Stimulated activated CD8-positive, alpha-beta memory T cell treated with anti-CD3 and anti-CD28 coated beads, Interleukin-12 subunit alpha, Interleukin-12 subunit beta, amount 100 ng/mL, for 4 hours (primary cell): ENCODE results near the gene CTCF.

Experiments
- DNase-seq: peaks from one replicate; pipeline ENCODE4 v3.0.0-alpha.2; 2020; ENCODE audit warnings: low read depth

CTCF gene

DNA sequence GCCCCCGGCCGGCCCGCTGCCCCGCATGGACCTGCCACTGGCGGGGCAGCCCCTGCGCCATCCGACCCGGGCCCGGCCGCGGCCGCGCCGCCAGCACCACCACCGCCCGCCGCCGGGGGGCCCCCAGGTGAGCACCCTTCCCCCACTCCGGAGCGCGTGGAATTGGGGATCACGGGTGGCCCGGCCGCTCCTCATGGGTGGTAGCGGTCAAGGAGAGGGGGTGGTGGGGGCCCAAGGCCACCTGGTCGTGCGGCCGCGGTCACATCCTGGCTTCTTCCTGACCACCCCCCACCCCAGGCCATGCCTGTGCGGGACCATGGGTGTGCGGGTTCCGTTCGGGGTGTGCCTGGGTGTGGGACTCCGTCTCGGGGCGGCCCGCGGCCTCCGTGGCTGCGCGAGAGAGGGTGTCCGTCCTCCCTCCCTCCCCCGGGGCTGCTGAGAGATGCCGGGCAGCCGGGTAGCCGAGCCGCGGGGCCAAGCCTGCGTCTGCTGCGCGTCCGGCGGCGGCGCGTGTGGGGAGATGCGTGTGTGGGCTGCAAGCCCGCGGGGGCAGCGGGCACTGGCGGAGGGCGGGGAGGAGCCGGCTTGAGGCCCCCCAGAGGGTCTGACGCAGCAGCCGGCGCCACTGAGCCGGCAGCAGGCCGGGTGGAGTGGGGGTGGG is 90.9 kb downstream of the CTCF start:
- no peak for DNase-seq

DNA sequence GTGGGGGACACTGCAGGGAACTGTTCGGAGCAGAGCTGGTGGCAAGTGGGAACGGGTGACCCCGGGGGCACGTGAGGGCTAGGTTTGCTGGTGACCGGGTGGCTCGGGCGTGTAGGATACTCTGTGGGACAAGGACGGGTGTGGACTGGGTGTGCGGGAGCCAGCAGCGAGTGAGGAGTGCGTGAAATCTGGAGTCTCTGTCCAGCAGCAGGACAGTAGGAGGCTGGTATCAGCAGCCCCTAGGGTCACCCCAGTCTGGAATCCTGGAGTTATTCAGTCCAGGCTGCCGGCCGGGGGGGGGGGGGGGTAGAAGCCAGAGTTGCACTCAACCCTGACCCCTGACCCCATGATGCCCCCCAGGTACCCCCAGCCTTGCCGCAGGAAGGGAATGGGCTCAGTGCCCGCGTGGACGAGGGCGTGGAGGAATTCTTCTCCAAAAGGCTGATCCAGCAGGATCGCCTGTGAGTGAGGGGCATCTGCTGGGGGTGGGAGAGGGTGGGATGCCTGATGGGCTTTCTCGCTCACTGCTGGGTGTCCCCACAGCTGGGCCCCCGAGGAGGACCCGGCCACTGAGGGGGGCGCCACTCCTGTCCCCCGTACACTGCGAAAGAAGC is 91.6 kb downstream of the CTCF start:
- no peak for DNase-seq

GRCh38 chr16:67654403-67654911 is 92.1 kb downstream of the CTCF start:
- no peak for DNase-seq

DNA sequence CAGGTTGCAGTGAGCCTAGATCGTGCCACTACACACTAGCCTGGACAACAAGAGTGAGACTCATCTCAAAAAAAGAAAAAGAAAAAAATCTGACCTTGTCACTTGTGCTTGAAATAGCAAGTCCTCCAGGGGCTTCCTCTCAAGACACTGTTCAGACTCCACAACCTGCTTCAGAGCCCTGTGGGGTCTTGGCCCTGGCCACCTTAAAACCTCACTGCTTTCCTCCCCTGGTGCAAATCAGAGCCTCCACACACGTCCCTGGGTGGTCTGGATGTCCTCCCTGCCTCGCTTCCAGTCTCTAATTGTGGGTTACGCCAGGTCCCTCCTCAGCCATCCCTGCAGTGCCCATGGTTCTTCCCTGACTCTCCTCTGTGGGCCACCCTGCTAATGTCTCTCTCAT is 93.0 kb downstream of the CTCF start:
- DNase-seq: no peak

DNA sequence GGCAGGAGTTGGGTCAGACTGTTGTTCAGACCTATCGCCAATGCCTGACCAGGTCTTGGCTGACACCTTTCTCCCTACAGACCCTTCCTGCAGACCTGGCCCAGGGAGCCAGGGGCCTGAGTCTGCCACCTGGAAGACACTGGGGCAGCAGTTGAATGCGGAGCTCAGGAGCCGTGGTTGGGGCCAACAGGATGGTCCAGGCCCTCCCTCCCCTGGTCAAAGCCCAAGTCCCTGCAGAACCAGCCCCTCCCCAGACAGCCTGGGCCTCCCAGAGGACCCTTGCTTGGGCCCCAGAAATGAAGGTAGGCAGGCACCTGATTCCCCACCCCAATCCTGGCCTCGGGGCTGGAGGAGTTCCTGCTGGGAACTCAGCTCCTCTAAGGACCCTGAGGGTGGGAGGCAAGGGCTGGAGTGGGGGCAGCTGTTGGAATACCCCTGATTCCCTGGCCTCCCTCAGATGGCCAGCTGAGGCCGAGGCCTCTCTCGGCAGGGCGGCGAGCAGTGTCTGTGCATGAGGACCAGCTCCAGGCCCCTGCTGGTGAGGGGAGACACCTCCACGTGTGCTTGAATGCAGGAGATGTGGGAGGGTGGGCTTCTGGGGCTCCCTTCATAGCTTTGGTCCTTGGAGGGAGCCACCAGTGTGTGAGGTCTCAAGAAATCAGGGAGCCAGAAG is 94.2 kb downstream of the CTCF start:
- no peak for DNase-seq

DNA sequence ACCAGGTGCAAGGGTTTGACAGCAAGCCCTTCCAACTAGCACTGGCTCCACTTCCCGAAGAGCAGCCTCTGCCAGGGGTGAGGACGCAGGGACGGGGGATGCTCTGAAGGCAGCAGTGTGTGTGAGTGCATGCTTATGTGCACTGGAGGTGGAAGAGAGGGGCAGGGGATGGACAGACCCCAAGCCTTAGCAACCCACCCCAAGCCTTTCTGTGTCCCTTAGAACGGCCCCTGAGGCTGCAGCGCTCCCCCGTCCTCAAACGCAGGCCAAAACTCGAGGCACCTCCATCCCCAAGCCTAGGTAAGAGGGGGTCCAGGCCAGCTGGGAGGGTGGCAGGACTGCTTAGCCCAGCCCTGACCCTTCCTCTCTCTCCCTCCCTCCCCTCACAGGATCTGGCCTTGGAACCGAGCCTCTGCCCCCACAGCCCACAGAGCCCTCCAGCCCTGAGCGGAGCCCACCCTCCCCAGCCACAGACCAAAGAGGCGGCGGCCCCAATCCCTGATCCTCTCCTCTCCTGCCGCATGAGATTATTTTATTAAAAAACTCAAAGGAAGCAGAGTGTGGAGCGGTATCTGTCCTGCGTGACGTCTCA is 94.8 kb downstream of the CTCF start:
- no peak for DNase-seq

DNA sequence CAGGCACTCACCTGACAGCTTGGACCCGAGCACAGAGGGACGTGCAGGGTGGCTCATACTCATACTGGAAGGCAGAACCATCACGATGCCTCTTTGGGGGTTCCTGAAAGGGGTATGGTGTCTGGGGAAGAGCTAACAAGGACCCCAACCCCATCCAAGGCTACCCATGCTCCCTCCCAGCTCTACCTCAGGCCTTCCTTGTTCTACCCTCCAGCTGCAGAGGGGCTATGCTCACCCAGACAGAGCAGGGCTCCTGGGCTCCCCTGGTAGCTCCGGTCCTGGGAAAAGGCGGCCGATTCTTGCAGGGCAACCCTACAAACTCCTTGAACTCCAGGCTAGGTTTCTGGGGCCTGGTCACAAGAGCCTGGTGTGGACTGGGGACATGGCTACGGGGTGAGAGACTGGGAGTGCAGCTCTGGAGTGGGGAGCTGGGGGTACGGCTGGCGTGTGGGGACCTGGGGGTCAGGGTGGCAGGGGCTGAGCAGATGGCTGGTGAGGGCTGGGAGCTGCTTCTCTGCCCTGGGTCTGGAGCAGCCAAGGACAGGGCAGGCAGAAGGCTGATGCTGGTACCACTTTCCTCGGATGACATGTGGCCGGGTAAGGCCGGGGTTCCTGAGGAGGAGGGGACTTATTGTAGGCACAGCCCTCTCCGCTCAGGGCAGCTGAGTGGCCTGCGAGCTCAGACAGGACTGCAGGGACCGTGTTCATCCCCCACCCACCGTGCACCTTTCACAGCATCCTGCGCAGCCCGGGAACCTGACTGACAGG is 95.6 kb downstream of the CTCF start:
- no peak for DNase-seq

- no peak for DNase-seq
These were observed 96.7 kb downstream of the CTCF start for GRCh38 chr16:67658849-67659674.

DNA sequence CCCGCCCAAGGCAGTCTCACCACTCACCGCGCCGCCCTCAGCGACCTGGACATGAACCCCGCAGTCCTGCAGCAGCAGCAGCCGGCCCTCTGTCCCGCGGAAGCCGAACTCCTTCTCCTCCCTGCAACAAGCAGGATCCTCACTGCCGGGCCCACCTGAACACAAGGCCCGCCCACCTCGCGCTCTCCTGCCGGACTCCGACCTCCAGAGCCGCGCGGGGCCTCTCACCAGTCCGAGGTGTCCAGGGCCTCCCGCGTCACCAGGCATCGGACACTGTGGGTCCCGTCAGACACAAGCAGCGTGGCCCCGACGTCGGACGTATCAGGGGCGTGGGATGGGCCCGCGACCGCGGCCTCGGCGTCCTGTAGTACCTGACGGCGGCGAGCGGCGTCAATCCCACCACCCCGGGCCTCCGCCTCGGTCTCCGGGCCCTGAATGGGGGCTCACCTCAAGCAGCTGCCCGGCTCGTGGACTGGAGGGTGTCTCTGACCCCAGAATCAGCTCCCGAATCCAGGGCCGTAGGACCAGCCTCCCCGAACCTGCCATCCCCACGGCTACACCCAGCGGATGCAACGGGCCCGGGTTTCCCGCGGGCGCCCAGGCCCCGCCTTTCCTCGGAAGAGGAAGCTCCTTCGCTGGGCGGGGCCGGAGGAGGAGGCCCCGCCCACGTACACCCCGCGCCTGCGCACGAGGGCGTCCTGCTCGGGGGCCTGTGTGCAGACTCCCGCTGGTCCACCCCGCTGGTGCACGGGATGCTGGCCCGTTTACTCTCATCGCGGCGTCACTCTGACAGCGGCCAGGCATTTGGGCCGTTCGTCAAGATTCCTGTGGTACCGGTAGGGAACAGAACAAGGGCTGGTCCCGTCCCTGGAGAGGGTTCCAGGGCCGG is 97.6 kb downstream of the CTCF start, which contains the start of gene ACD:
TSS of gene ACD (minus strand) at position 586 of the 889 bp plus-strand sequence. CDS start at position 546, 40 bp downstream.
- peak; percentile 89 for DNase-seq

DNA sequence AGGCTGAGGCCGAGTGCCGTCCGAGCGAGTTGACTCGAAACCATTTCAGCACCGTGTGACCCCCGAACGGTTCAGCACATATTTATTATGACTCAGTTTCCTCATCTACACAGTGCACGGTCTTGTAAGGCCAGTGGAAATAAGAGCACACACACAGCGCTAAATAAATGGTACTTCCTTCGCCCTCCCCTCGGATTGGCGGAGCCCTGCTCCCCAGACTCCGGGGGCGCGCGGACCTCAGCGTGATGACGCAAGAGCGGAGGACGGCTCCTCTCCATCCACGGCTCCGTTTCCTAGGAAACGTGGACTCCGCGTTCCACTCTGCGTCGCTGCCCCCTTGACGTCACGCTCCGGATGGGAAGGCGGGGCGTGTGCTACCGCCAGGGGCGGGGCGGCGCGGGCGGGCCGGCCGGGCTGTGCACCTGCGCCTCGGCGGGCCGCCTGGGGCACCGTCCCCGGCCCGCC is 98.3 kb downstream of the CTCF start, which contains the start of gene PARD6A:
TSS of gene PARD6A (plus strand) at position 397 of the 465 bp plus-strand sequence. CDS start 79 bp downstream, outside the sequence.
- peak; percentile 90 for DNase-seq

DNA sequence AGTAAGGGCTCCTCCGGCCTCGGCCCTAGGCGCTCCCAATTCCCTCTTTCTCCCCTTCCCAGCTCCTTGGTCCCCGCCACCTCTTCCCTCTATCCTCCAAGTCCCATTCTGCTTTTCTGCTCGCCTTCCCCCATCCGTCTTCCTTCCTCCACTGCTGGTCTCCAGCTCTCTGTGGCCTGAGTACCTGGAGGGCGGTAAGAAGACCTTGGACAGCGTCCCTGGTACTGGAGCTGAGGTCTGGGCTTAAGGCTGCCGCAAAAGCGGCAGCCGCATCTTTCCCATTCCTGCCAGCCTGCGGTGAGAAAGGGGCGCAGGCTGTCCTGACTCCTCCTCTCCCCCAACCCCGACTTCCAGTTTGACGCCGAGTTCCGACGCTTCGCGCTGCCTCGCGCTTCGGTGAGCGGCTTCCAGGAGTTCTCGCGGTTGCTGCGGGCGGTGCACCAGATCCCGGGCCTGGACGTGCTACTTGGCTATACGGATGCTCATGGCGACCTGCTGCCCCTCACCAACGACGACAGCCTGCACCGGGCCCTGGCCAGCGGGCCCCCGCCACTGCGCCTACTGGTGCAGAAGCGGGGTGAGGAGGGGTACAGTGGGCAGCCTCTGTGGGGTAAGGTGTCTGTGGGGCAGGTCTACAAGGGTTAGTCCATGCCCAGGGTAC is 98.9 kb downstream of the CTCF start:
- no peak for DNase-seq

DNA sequence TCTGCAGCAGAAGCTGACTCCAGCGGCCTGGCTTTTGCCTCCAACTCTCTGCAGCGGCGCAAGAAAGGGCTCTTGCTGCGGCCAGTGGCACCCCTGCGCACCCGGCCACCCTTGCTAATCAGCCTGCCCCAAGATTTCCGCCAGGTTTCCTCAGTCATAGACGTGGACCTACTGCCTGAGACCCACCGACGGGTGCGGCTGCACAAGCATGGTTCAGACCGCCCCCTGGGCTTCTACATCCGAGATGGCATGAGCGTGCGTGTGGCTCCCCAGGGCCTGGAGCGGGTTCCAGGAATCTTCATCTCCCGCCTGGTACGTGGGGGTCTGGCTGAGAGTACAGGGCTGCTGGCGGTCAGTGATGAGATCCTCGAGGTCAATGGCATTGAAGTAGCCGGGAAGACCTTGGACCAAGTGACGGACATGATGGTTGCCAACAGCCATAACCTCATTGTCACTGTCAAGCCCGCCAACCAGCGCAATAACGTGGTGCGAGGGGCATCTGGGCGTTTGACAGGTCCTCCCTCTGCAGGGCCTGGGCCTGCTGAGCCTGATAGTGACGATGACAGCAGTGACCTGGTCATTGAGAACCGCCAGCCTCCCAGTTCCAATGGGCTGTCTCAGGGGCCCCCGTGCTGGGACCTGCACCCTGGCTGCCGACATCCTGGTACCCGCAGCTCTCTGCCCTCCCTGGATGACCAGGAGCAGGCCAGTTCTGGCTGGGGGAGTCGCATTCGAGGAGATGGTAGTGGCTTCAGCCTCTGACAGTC is 99.7 kb downstream of the CTCF start:
- DNase-seq: no peak

GRCh38 chr16:67662653-67663010 is 100.3 kb downstream of the CTCF start:
- DNase-seq: no peak

GRCh38 chr16:67663151-67663876 is 101.0 kb downstream of the CTCF start:
- DNase-seq: no peak

- no peak for DNase-seq
These were observed 101.5 kb downstream of the CTCF start for GRCh38 chr16:67663877-67664222.

- DNase-seq: no peak
These were observed 101.9 kb downstream of the CTCF start for GRCh38 chr16:67664258-67664657.

DNA sequence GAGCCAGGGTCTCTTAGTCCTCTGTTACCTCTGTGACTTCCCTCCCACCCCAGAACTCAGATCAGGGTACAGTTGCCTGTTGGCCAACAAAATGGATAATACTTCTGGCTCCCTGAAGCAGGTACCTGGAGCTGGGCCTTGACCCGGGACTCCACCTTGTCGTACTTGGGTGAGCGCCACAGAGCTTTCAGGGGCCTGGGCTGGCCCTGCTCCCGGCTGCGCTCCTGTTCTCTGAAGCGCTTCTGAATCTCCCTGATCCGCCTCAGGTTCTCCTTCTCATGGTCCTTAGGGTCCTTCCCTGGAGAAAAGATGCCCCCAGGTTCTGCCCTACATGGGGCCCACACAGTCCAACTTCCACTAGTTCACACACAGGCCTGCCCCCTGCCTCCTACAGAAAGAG is 102.5 kb downstream of the CTCF start:
- no peak for DNase-seq

- no peak for DNase-seq
These were observed 103.3 kb downstream of the CTCF start for GRCh38 chr16:67665598-67665997.
